ENCODE results near the gene CR1.
"Not testable (repeated sequence)": the region's sequence is repeated elsewhere in the genome, so short reads cannot be mapped to it uniquely, and the experiment has no call there.

The CR1 gene

GRCh38 chr1:207503950-207504349 is 8.0 kb downstream of the CR1 start:
- DNase-seq (ENCODE audit: low read depth) = no peak

GRCh38 chr1:207504438-207504837 is 8.5 kb downstream of the CR1 start:
- no peak for DNase-seq (ENCODE audit: low read depth)

GRCh38 chr1:207510444-207510843 is 14.5 kb downstream of the CR1 start:
- DNase-seq (ENCODE audit: low read depth) = no peak

DNA sequence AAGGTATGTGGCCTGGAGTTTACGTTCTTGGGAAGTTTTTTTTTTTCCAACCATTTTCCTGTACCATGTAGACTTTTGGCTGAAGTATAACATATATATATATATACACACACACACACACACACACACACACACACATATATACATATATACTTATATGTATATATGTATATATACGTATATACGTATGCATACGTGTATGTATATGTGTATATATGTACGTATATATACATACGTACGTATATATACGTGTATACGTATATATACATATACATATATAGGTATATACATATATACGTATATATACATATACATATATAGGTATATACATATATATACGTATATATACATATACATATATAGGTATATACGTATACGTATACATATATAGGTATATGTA is 18.9 kb downstream of the CR1 start:
- no peak for DNase-seq (ENCODE audit: low read depth)

DNA sequence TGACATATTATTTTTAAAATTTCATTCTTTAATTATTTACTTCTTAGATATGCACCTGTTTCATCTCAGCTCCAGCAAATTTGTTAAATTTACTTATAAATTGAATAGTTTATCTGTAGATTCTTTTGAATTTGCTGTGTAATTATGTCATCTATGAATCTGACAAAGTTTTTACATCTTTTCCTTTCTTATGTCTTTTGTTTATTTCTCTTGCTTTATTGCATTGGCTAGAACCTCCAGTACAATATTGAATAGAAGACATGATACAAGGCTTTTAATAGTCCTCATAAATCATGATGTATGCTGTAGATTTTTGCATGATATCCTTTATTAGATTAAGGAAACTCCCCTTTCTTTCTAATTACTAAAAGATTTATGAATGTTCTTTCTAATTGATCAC is 20.8 kb downstream of the CR1 start:
- DNase-seq (ENCODE audit: low read depth) = no peak

GRCh38 chr1:207518608-207519236 is 22.8 kb downstream of the CR1 start:
- DNase-seq (ENCODE audit: low read depth) = no peak

DNA sequence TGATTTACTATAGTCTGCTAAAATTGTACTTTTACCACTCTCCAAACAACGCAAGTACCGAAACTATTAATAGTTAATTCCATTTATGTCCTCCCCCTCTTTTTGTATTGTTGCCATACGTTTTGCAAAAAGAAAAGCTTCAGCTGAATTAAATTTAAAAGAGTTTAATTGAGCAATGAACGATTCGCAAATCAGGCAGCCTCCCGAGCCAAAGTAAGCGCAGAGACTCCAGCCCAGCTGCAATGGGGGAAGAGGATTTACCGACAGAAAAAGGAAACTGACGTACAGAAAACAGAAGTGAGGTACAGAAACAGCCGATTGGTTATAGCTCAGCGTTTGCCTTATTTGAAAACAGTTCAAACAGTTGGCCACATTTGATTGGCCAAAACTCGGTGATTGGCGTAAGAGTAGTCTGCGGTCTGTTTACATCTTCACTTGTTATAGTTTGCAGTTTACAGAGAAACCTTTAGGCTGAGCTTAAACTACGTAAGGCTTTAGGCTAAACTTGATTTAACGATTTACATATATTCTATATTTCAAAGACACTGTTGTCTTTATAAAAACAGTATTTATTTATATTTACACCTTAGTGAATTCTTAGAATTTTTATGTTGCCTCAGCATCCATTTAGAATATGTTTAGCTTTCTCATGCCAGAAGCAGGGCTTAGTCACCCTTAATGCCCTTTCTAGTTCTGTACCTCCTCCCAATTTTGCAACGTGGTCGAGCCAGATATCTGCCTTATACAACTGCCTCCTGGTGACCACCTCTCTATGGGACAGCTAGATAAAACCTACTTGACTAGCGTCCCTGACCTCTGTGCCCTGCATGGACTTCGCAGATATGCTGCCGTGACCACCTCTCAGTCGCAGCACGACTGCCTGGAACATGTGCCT is 23.8 kb downstream of the CR1 start:
- DNase-seq (ENCODE audit: low read depth) = no peak

GRCh38 chr1:207520400-207521345 is 24.7 kb downstream of the CR1 start:
- not testable (repeated sequence) for DNase-seq (ENCODE audit: low read depth)

DNA sequence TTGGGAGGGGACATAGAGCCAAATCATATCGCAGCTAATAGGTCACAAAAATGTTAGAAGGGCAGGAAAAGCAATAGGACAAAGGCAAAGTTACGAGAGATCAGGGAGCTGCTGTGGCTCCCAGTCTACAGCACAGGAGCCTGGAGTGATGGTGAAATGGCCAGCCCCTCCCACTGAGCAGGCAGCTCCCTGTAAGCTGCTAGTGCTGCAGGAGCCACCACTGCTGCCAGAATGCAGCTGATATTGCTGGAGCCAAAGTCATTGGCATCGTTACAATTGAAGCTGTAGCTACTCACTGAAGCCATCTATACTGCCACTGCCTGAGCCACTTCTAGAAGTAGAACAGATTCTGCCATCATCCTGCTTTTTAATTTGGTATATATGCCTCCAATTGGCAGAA is 29.3 kb downstream of the CR1 start:
- not testable (repeated sequence) for DNase-seq (ENCODE audit: low read depth)

- DNase-seq (ENCODE audit: low read depth) = not testable (repeated sequence)
These were observed 32.4 kb downstream of the CR1 start for GRCh38 chr1:207528401-207528800.

GRCh38 chr1:207536263-207536662 is 40.3 kb downstream of the CR1 start:
- not testable (repeated sequence) for DNase-seq (ENCODE audit: low read depth)

- DNase-seq (ENCODE audit: low read depth) = not testable (repeated sequence)
These were observed 50.9 kb downstream of the CR1 start for GRCh38 chr1:207546677-207547357.

GRCh38 chr1:207554823-207555222 is 58.9 kb downstream of the CR1 start:
- DNase-seq (ENCODE audit: low read depth) = not testable (repeated sequence)

- DNase-seq (ENCODE audit: low read depth) = no peak
These were observed 69.8 kb downstream of the CR1 start for GRCh38 chr1:207565546-207566468.

DNA sequence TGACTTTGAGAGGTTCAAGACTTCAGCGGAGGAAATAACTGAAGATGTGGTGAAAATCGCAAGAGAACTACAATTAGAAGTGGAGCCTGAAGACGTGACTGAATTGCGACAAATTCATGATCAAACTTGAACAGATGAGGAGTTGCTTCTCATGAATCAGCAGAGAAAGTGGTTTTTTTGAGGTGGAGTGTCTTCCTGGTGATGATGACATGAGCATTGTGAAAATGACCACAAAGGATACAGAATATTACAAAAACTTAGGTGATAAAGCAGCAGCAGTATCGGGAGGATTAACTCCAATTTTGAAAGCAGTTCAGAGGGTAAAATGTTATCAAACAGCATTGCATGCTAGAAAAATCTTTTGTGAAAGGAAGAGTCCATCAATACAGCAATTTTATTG is 76.0 kb downstream of the CR1 start:
- not testable (repeated sequence) for DNase-seq (ENCODE audit: low read depth)

DNA sequence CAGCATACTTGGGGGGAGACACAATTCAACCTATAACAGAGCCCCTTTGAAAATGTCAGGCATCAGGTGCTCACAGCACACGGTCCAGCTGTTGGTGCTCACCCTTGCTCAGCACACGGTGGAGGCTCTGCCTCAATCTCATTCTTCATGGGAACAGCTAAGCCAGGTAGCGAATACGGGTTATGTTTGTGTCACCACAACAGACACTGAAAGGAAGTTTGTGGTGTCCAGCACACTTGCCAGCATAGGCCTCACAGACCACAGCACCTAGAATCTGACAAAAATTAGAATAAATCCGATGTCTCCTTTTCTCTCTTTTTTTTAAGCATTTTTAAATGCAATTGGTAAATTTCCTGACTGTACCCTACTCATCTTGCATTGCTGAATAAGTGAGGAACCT is 77.1 kb downstream of the CR1 start:
- DNase-seq (ENCODE audit: low read depth) = not testable (repeated sequence)

DNA sequence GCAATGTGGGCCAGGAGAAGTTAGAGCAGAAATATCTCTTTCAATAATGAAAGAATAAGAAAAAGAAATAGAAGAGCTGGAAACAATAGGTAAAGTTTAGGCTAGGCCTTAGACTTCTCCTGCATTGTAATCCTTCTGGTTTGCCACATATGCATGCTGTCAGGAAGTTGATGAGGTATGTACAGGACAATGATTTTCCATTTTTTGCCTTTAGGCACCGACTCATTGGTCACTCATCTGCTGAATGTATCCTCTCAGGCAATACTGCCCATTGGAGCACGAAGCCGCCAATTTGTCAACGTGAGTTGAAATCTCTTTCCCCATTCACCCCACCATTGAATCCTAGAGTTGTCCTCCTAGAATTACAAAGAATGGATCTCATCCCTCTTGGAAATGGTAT is 79.4 kb downstream of the CR1 start:
- not testable (repeated sequence) for DNase-seq (ENCODE audit: low read depth)

GRCh38 chr1:207578796-207579435 is 83.0 kb downstream of the CR1 start:
- DNase-seq (ENCODE audit: low read depth) = no peak

- DNase-seq (ENCODE audit: low read depth) = no peak
These were observed 83.5 kb downstream of the CR1 start for GRCh38 chr1:207579436-207579799.

- DNase-seq (ENCODE audit: low read depth) = no peak
These were observed 85.7 kb downstream of the CR1 start for GRCh38 chr1:207581496-207582153.

Measured in stimulated activated CD8-positive, alpha-beta memory T cell treated with anti-CD3 and anti-CD28 coated beads, Interleukin-12 subunit alpha, Interleukin-12 subunit beta, amount 100 ng/mL, for 4 hours (primary cell).